HEK293 (cell line): Measurements from ENCODE around the gene BOK.

ENCODE experiments used
- CTCF ChIA-PET: fragments of 350-600 bp; formaldehyde crosslinking; extraction: SDS; loops from one replicate; lab custom pipeline; 2021; ENCODE audit warnings: antibody characterized with exemption; lab: Yijun Ruan, JAX
- POLR2A ChIA-PET: fragments of 300-600 bp; formaldehyde crosslinking; extraction: SDS; loops from one replicate; lab custom pipeline; 2020; ENCODE audit warnings: antibody characterized with exemption, inconsistent platforms; lab: Yijun Ruan, JAX
- H3K27ac ChIP-seq: fragments of 200-500 bp; sonication (Bioruptor generic); 2 replicates; pipeline ENCODE4 v1.5.1; 2014; ENCODE audit warnings: low read depth, low read length, control low read depth, inconsistent platforms; ENCODE audit errors: extremely low read depth
- H3K36me3 ChIP-seq, 2 experiments: fragments of 200-500 bp in 1 of 2; sonication (Bioruptor generic) in 1 of 2; 1 replicate in 1 of 2; 2 replicates in 1 of 2; pipeline ENCODE4 v1.5.1; 2014 to 2017; ENCODE audit warnings: inconsistent platforms in 2 of 2, low read length in 2 of 2; ENCODE audit not compliant: control insufficient read depth in 2 of 2, insufficient read depth in 1 of 2
- H3K4me1 ChIP-seq: fragments of 200-500 bp; sonication (Bioruptor generic); 2 replicates; pipeline ENCODE4 v1.5.1; 2014; ENCODE audit warnings: mild to moderate bottlenecking, low read length, inconsistent platforms; ENCODE audit not compliant: control insufficient read depth, insufficient read depth
- H3K4me3 ChIP-seq: 2 replicates; pipeline ENCODE4 v1.5.1; 2011; ENCODE audit warnings: low read depth, mild to moderate bottlenecking, control low read depth, low read length, moderate library complexity
- H3K9me3 ChIP-seq: fragments of 200-500 bp; sonication (Bioruptor generic); 2 replicates; pipeline ENCODE4 v1.5.1; 2014; ENCODE audit warnings: low read depth, low read length, inconsistent platforms; ENCODE audit not compliant: control insufficient read depth, insufficient read depth
- ATF2 ChIP-seq: fragments of 450-650 bp; formaldehyde crosslinking; IDR thresholded peaks from 2 replicates; pipeline ENCODE4 v1.5.1; 2016; ENCODE audit warnings: missing biosample characterization, missing genetic modification characterization, low read depth
- BCL6B ChIP-seq: fragments of 450-650 bp; formaldehyde crosslinking; IDR thresholded peaks from 2 replicates; pipeline ENCODE4 v1.5.1; 2017; ENCODE audit warnings: missing biosample characterization, missing genetic modification characterization
- GLIS2 ChIP-seq: fragments of 450-650 bp; formaldehyde crosslinking; IDR thresholded peaks from 2 replicates; pipeline ENCODE4 v1.5.1; 2016; ENCODE audit warnings: missing biosample characterization, missing genetic modification characterization
- HIC1 ChIP-seq: fragments of 450-650 bp; formaldehyde crosslinking; IDR thresholded peaks from 2 replicates; pipeline ENCODE4 v1.5.1; 2016; ENCODE audit warnings: missing biosample characterization, missing genetic modification characterization
- KLF1 ChIP-seq: fragments of 450-650 bp; formaldehyde crosslinking; IDR thresholded peaks from 2 replicates; pipeline ENCODE4 v1.5.1; 2016; ENCODE audit warnings: missing biosample characterization, missing genetic modification characterization
- KLF10 ChIP-seq: fragments of 450-650 bp; IDR thresholded peaks from 2 replicates; pipeline ENCODE4 v1.5.1; 2018; ENCODE audit warnings: missing biosample characterization, mild to moderate bottlenecking, missing genetic modification characterization
- KLF7 ChIP-seq: fragments of 450-650 bp; formaldehyde crosslinking; IDR thresholded peaks from 2 replicates; pipeline ENCODE4 v1.5.1; 2016; ENCODE audit warnings: missing biosample characterization, missing genetic modification characterization, borderline replicate concordance
- OSR2 ChIP-seq: fragments of 450-650 bp; formaldehyde crosslinking; IDR thresholded peaks from 2 replicates; pipeline ENCODE4 v1.5.1; 2016; ENCODE audit warnings: missing biosample characterization, missing genetic modification characterization
- PRDM6 ChIP-seq: fragments of 450-650 bp; formaldehyde crosslinking; IDR thresholded peaks from 2 replicates; pipeline ENCODE4 v1.5.1; 2017; ENCODE audit warnings: missing biosample characterization, missing genetic modification characterization
- SP2 ChIP-seq: fragments of 450-650 bp; formaldehyde crosslinking; IDR thresholded peaks from 2 replicates; pipeline ENCODE4 v1.5.1; 2016; ENCODE audit warnings: missing biosample characterization, missing genetic modification characterization
- ZBTB26 ChIP-seq: fragments of 450-650 bp; formaldehyde crosslinking; optimal IDR thresholded peaks from 2 replicates; pipeline ENCODE3; 2016; ENCODE audit warnings: missing biosample characterization, mild to moderate bottlenecking, missing genetic modification characterization
- ZFHX2 ChIP-seq: fragments of 450-650 bp; formaldehyde crosslinking; conservative IDR thresholded peaks from 2 replicates; pipeline ENCODE4 v1.5.1; 2016; ENCODE audit warnings: missing biosample characterization, missing genetic modification characterization
- ZNF23 ChIP-seq: fragments of 450-650 bp; formaldehyde crosslinking; IDR thresholded peaks from 2 replicates; pipeline ENCODE4 v1.5.1; 2016; ENCODE audit warnings: missing biosample characterization, missing genetic modification characterization, borderline replicate concordance
- ZNF24 ChIP-seq: fragments of 450-650 bp; formaldehyde crosslinking; IDR thresholded peaks from 2 replicates; pipeline ENCODE4 v1.5.1; 2016; ENCODE audit warnings: missing biosample characterization, missing genetic modification characterization
- ZNF341 ChIP-seq: fragments of 450-650 bp; formaldehyde crosslinking; IDR thresholded peaks from 2 replicates; pipeline ENCODE4; 2016; ENCODE audit warnings: low read depth, missing biosample characterization, missing genetic modification characterization
- ZNF350 ChIP-seq: fragments of 450-650 bp; formaldehyde crosslinking; IDR thresholded peaks from 2 replicates; pipeline ENCODE4 v1.5.0; 2017; ENCODE audit warnings: missing biosample characterization, mild to moderate bottlenecking, missing genetic modification characterization
- ZNF37A ChIP-seq: fragments of 450-650 bp; IDR thresholded peaks from 2 replicates; pipeline ENCODE4 v1.5.1; 2018; ENCODE audit warnings: missing biosample characterization, missing genetic modification characterization
- ZNF416 ChIP-seq: fragments of 450-650 bp; formaldehyde crosslinking; IDR thresholded peaks from 2 replicates; pipeline ENCODE4 v1.5.1; 2016; ENCODE audit warnings: missing biosample characterization, missing genetic modification characterization
- ZNF433 ChIP-seq: fragments of 450-650 bp; formaldehyde crosslinking; IDR thresholded peaks from 2 replicates; pipeline ENCODE4 v1.5.1; 2016; ENCODE audit warnings: missing biosample characterization, missing genetic modification characterization, low read depth
- ZNF449 ChIP-seq: fragments of 450-650 bp; formaldehyde crosslinking; IDR thresholded peaks from 2 replicates; pipeline ENCODE4 v1.5.1; 2017; ENCODE audit warnings: missing biosample characterization, mild to moderate bottlenecking, missing genetic modification characterization, moderate library complexity
- ZNF510 ChIP-seq: fragments of 450-650 bp; formaldehyde crosslinking; IDR thresholded peaks from 2 replicates; pipeline ENCODE4 v1.5.1; 2018; ENCODE audit warnings: mild to moderate bottlenecking, missing genetic modification characterization, missing biosample characterization; ENCODE audit not compliant: insufficient replicate concordance
- ZNF529 ChIP-seq: fragments of 450-650 bp; formaldehyde crosslinking; IDR thresholded peaks from 2 replicates; pipeline ENCODE4 v1.5.1; 2017; ENCODE audit warnings: missing genetic modification characterization, missing biosample characterization; ENCODE audit not compliant: insufficient replicate concordance
- ZNF544 ChIP-seq: fragments of 450-650 bp; formaldehyde crosslinking; IDR thresholded peaks from 2 replicates; pipeline ENCODE4 v1.5.0; 2017; ENCODE audit warnings: missing biosample characterization, missing genetic modification characterization
- ZNF561 ChIP-seq: fragments of 450-650 bp; IDR thresholded peaks from 2 replicates; pipeline ENCODE4 v1.5.1; 2018; ENCODE audit warnings: missing biosample characterization, missing genetic modification characterization, borderline replicate concordance
- ZNF629 ChIP-seq: fragments of 450-650 bp; formaldehyde crosslinking; IDR thresholded peaks from 2 replicates; pipeline ENCODE4 v1.5.1; 2017; ENCODE audit warnings: missing biosample characterization, missing genetic modification characterization
- ZNF677 ChIP-seq: fragments of 450-650 bp; IDR thresholded peaks from 2 replicates; pipeline ENCODE4 v1.5.0; 2018; ENCODE audit warnings: missing biosample characterization, mild to moderate bottlenecking, missing genetic modification characterization, moderate library complexity
- ZNF707 ChIP-seq: fragments of 450-650 bp; formaldehyde crosslinking; IDR thresholded peaks from 2 replicates; pipeline ENCODE4 v1.5.1; 2016; ENCODE audit warnings: missing biosample characterization, missing genetic modification characterization

BOK gene

GRCh38 chr2:241609859-241610793 is 51.6 kb downstream of the BOK start:
- Histone ChIP-seq H3K4me3 (peak overlapping the region; percentile 38), H3K9me3 (no peaks in the 10 kb centered on the region), H3K27ac (peak overlapping the region; percentile 66), H3K36me3 (peaks cover 9 to 45% of the 10 kb centered on the region in 2 experiments; a peak in 2 of 3 replicates), H3K4me1 (peaks cover 5% of the 10 kb centered on the region; the same call in 1 of the 2 replicates)
- CTCF ChIA-PET = interaction anchor here (0.6 to 1.5 kb wide), 10 partner anchors 11 to 251 kb away, joined by 3 to 5 read pairs (median 4); no protein-coding TSS in a partner anchor
- POLR2A ChIA-PET = interaction anchor here (0.7 to 1.0 kb wide), 3 partner anchors 9 to 27 kb away, joined by 3 read pairs; partner anchors contain the start of genes ATG4B and THAP4
- peak; percentile 70 for TF ChIP-seq SP2
- TF ChIP-seq ZNF677 (tag by site-specific recombination) = no peak
- TF ChIP-seq ZNF529 (tag by site-specific recombination) = no peak
- TF ChIP-seq ZNF24 (tag by site-specific recombination) = no peak
- TF ChIP-seq ZNF629 = no peak
- TF ChIP-seq ZNF561 (tag by site-specific recombination) = peak; percentile 68; the same call in 1 of the 2 replicates
- peak; percentile 67 for TF ChIP-seq ZFHX2 (tag by site-specific recombination)
- TF ChIP-seq ZNF341 (tag by site-specific recombination) = no peak
- 0 out of 2 replicates have a peak, but pooled peaks have one; percentile 17 for TF ChIP-seq OSR2 (tag by site-specific recombination)
- TF ChIP-seq KLF7 = 0 out of 2 replicates have a peak, but pooled peaks have one; percentile 52
- TF ChIP-seq GLIS2 (tag by site-specific recombination) = peak; percentile 54
- no peak for TF ChIP-seq ZNF544 (tag by site-specific recombination)
- no peak for TF ChIP-seq ZNF510 (tag by site-specific recombination)
- no peak for TF ChIP-seq ZNF23 (tag by site-specific recombination)
- TF ChIP-seq ZNF707 (tag by site-specific recombination) = no peak
- TF ChIP-seq BCL6B (tag by site-specific recombination) = no peak
- no peak for TF ChIP-seq ZNF37A
- peak; percentile 63 for TF ChIP-seq KLF10
- peak; percentile 95 for TF ChIP-seq KLF1 (tag by site-specific recombination)
- peak; percentile 85 for TF ChIP-seq ZBTB26 (tag by site-specific recombination)
- no peak for TF ChIP-seq ATF2 (tag by site-specific recombination)
- TF ChIP-seq HIC1 = no peak
- no peak for TF ChIP-seq ZNF350 (tag by site-specific recombination)
- TF ChIP-seq ZNF449 = peak; percentile 93
- TF ChIP-seq ZNF433 (tag by site-specific recombination) = no peak
- no peak for TF ChIP-seq PRDM6 (tag by site-specific recombination)
- TF ChIP-seq ZNF416 (tag by site-specific recombination) = no peak
